Lung (tissue), 12 donors: ENCODE measurements around the gene DMRT2. TPM values are rescaled to one million over a fixed set of nuclear protein-coding genes. Genes with fewer than 3 reads are reported as not detected.
A peak's percentile ranks its signal among the peaks of the same experiment; 100 is the strongest.

Experiments used
- ATAC-seq: fragments of 200-7000 bp; cut with Tn5 transposase; one replicate; pipeline ENCODE4 v1.9.1; 2020; ENCODE audit warnings: moderate number of reproducible peaks; ENCODE audit not compliant: insufficient read depth, low FRiP score
- DNase-seq, 3 donors: peaks; one replicate each; pipeline ENCODE4 v3.0.0-alpha.2; 2013 to 2017
- H3K27ac ChIP-seq, 2 donors: one replicate each; pipeline ENCODE4 v1.5.1; 2013; ENCODE audit warnings: mild to moderate bottlenecking in 2 of 2, moderate library complexity in 2 of 2, control low read depth in 1 of 2, inconsistent platforms in 1 of 2, low read depth in 1 of 2, low read length in 1 of 2
- H3K27me3 ChIP-seq, 3 donors: one replicate each; pipeline ENCODE4 v1.5.1; 2013; ENCODE audit warnings: low read length in 2 of 3; ENCODE audit not compliant: control insufficient read depth in 3 of 3, insufficient read depth in 3 of 3
- H3K36me3 ChIP-seq, 4 donors: one replicate each; pipeline ENCODE4 v1.5.1; 2013; ENCODE audit warnings: low read length in 4 of 4, mild to moderate bottlenecking in 1 of 4, moderate library complexity in 1 of 4; ENCODE audit not compliant: control insufficient read depth in 4 of 4, insufficient read depth in 4 of 4
- H3K4me1 ChIP-seq, 5 donors: one replicate each; pipeline ENCODE4 v1.5.1; 2013; ENCODE audit warnings: low read length in 5 of 5, mild to moderate bottlenecking in 2 of 5, moderate library complexity in 1 of 5; ENCODE audit not compliant: control insufficient read depth in 5 of 5, insufficient read depth in 5 of 5
- H3K4me3 ChIP-seq: one replicate; pipeline ENCODE4 v1.5.1; 2013; ENCODE audit warnings: mild to moderate bottlenecking, control low read depth, moderate library complexity
- H3K9ac ChIP-seq, 2 donors: one replicate each; pipeline ENCODE4 v1.5.1; 2013; ENCODE audit warnings: low read length in 2 of 2, control low read depth in 1 of 2; ENCODE audit not compliant: insufficient read depth in 1 of 2
- H3K9me3 ChIP-seq, 4 donors: one replicate each; pipeline ENCODE4 v1.5.1; 2013; ENCODE audit warnings: low read length in 3 of 4, mild to moderate bottlenecking in 1 of 4, moderate library complexity in 1 of 4; ENCODE audit not compliant: control insufficient read depth in 4 of 4, insufficient read depth in 3 of 4
- CTCF ChIP-seq: IDR thresholded peaks from 2 replicates; pipeline ENCODE4 v1.5.1; 2012; ENCODE audit warnings: mild to moderate bottlenecking; ENCODE audit errors: control extremely low read depth, extremely low read depth
- WGBS, 2 donors: extraction: QIAGEN DNeasy Blood & Tissue Kit; methylation state at CpG; one replicate each; pipeline ENCODE4 v1.1.7; 2013; 5-methylcytosine and 5-hydroxymethylcytosine counted together
- polyA plus RNA-seq, 2 donors: library from polyadenylated mRNA; stranded (reverse); fragments of 200-250 nt; gene quantifications; one replicate each; pipeline ENCODE4 v1.2.1, GENCODE V29; 2013
- total RNA-seq, 2 donors: library from RNA; depleted of rRNA in 1 of 2; stranded (reverse); fragments of >200 nt in 1 of 2; gene quantifications; one replicate each; pipeline ENCODE4 v1.2.1, GENCODE V29; 2014 to 2021
- donor health status: control.
- donor health status: control.
- donor health status: Bipolar disorder and iron deficiency.
- donor health status: healthy.
- donor health status: DM: yes; HTN: yes; CAD: no.

Gene DMRT2
- total and polyA plus RNA-seq, 4 donors = 0.52 to 1.7 (median 0.80) TPM

GRCh38 chr9:1071730-1072129 is 21.6 kb downstream of the DMRT2 start:
- WGBS, 2 donors = 63 to 76% methylated on average over 3 of the region's 3 CpGs
- H3K27ac ChIP-seq = no peak overlapping the region
- no peak overlapping the region for H3K9ac ChIP-seq
- peaks cover 0 to 1% (median 0%) of the 10 kb centered on the region in 4 donors for H3K9me3 ChIP-seq
- H3K4me1 ChIP-seq = no peaks in the 10 kb centered on the region
- ATAC-seq (peak; percentile 41), DNase-seq (peak; percentile 12 to 52 (median 12))
- no peak overlapping the region for H3K4me3 ChIP-seq
- no peak for TF ChIP-seq CTCF
- H3K36me3 ChIP-seq = no peaks in the 10 kb centered on the region
- peaks cover 0 to 8% (median 2%) of the 10 kb centered on the region in 3 donors for H3K27me3 ChIP-seq

GRCh38 chr9:1073497-1073896 is 23.3 kb downstream of the DMRT2 start:
- DNase-seq (no peak), ATAC-seq (no peak)
- Histone ChIP-seq H3K4me3 (no peak overlapping the region), H3K27me3 (peaks cover 0 to 13% (median 7%) of the 10 kb centered on the region in 3 donors), H3K4me1 (no peaks in the 10 kb centered on the region), H3K27ac (no peak overlapping the region), H3K36me3 (no peaks in the 10 kb centered on the region), H3K9ac (no peak overlapping the region), H3K9me3 (peaks cover 0 to 1% (median 0%) of the 10 kb centered on the region in 4 donors)
- no peak for TF ChIP-seq CTCF
- 88 to 92% methylated on average over 1 of the region's 1 CpG for WGBS, 2 donors

- H3K27me3 ChIP-seq = peaks cover 0 to 24% (median 5%) of the 10 kb centered on the region in 3 donors
- no peak for TF ChIP-seq CTCF
- H3K36me3 ChIP-seq = no peaks in the 10 kb centered on the region
- no peaks in the 10 kb centered on the region for H3K4me1 ChIP-seq
- H3K9me3 ChIP-seq = no peaks in the 10 kb centered on the region
- DNase-seq = no peak
- 69 to 83% methylated on average over 2 of the region's 2 CpGs for WGBS, 2 donors
- H3K4me3 ChIP-seq = no peak overlapping the region
- no peak overlapping the region for H3K9ac ChIP-seq
- ATAC-seq = no peak
- no peak overlapping the region for H3K27ac ChIP-seq
These were observed 27.5 kb downstream of the DMRT2 start for GRCh38 chr9:1077616-1078015.

- H3K4me1 ChIP-seq = no peaks in the 10 kb centered on the region
- no peak overlapping the region for H3K4me3 ChIP-seq
- 9 to 11% methylated on average over 13 of the region's 13 CpGs for WGBS, 2 donors
- ATAC-seq (no peak), DNase-seq (peak; percentile 44 to 63 (median 48))
- TF ChIP-seq CTCF = no peak
- no peaks in the 10 kb centered on the region for H3K36me3 ChIP-seq
- H3K27me3 ChIP-seq = peaks cover 0 to 17% (median 3%) of the 10 kb centered on the region in 3 donors
- no peak overlapping the region for H3K9ac ChIP-seq
- H3K9me3 ChIP-seq = no peaks in the 10 kb centered on the region
- H3K27ac ChIP-seq = no peak overlapping the region
These were observed 33.3 kb downstream of the DMRT2 start for GRCh38 chr9:1083325-1083913.
